Measurements from ENCODE around the gene PDE6A. TPM values are rescaled to one million over a fixed set of nuclear protein-coding genes. Genes with fewer than 3 reads are reported as not detected.

Gene PDE6A
- polyA plus RNA-seq, 2 of the 4 experiments (the other 2 are of a cell fraction), result 0.28 to 0.35 TPM

DNA sequence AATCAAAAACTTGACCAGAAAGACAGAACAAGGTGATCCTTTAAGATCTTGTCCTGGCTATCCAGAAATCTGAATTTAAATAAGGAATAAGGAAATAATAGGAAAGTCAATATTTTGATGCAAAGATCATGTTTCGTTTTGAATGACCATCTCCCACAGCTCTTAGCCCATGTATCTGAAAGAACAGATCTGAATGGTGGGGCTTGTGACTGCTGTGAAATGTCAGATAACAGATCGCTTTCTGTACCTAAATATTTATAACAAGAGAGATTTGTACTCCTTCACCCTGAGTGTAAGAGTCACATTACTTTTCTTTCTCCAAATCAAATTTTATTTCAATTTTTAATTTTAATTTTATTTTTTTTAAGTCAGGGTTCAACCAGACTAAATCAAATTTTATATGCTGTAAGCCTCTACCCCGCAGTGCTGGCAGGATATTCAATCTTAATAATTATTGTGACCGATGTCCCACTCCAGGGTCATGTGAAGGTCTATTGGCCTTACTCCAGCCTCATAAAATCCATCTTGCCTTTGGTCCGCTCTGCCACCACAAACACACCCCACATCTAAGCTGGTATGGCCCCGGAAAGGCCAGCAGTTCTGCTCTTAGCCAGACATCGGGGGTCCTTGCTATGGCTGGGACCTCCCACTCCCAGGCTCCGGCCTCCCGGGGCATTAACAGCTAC lies 9.0 kb upstream of the PDE6A start:
- Histone ChIP-seq H3K9me3 (no peaks in the 10 kb centered on the region), H3K4me1 (peaks cover 20% of the 10 kb centered on the region), H3K4me2 (no peak overlapping the region), H3K4me3 (no peak overlapping the region), H3K27ac (peak overlapping the region; percentile 1 to 61; a peak in 4 of 6 replicates)
- POLR2A ChIA-PET, result no interaction called here
- 76% methylated on average over 6 of the region's 9 CpGs for WGBS (ENCODE audit: missing lambda C conversion rate)
- DNase-seq (ENCODE audit: low read depth in 1 of 2, low spot score in 1 of 2) (no peak), FAIRE-seq (peak; percentile 86), ATAC-seq (no peak)
- TF ChIP-seq SREBF2 (IDR thresholded peaks at IDR 0.05) (no peak), BHLHE40 (IDR thresholded peaks at IDR 0.05; ENCODE audit: low read depth, low read length) (no peak), JUNB (IDR thresholded peaks at IDR 0.05) (no peak), ELK1 (IDR thresholded peaks at IDR 0.05; ENCODE audit: low read depth, low read length) (no peak), KDM5A (IDR thresholded peaks at IDR 0.05) (no peak), NR3C1 (IDR thresholded peaks at IDR 0.05) (no peak)
- TF ChIP-seq, protein P1, sequence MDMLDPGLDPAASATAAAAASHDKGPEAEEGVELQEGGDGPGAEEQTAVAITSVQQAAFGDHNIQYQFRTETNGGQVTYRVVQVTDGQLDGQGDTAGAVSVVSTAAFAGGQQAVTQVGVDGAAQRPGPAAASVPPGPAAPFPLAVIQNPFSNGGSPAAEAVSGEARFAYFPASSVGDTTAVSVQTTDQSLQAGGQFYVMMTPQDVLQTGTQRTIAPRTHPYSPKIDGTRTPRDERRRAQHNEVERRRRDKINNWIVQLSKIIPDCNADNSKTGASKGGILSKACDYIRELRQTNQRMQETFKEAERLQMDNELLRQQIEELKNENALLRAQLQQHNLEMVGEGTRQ (IDR thresholded peaks at IDR 0.05), result no peak
- CTCF ChIA-PET, result interaction anchor here (0.7 to 13.7 kb wide), 3 partner anchors 9 to 101 kb away, joined by 3 to 386 read pairs (median 4); no protein-coding TSS in a partner anchor

DNA sequence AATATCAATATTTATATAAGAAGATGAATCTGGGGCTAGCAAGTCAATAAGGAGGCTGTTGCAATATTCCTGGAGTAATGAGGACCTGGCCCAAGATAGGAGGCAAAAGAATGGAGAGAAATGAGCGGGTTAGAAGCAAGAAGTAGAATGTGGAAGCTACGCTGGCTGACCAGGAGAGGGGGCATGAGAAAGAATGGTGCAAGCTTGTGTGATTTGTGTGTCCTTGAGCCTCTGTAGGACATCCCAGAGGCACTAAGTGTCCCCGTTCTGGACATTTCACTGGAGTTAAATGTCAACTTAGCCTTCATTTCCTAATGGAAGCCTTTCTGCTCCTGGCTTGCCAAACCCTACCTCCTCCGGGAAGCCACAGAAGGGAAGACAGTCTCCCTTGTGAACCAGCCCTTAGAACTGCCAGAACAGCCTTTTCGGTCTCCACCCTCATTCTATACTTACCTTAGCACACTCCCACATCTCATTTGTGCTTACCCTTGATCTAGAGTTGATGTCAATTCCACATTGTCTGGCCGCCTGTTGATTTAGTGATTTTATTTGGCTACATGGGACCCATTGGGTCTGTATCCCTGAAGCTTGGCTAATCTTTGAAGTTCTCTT lies 6.7 kb upstream of the PDE6A start:
- FAIRE-seq (peak; percentile 56), DNase-seq (ENCODE audit: low read depth in 1 of 2, low spot score in 1 of 2) (peak in 1 of 2 experiments; percentile 22), ATAC-seq (peak in 1 of 2 experiments; percentile 75; a peak in 3 of 6 replicates)
- Histone ChIP-seq H3K9me3 (no peaks in the 10 kb centered on the region), H3K4me3 (no peak overlapping the region), H3K4me1 (no peaks in the 10 kb centered on the region; the same call in 1 of the 3 replicates), H3K27ac (peak overlapping the region; percentile 25 to 49; a peak in 3 of 6 replicates), H3K4me2 (no peak overlapping the region)
- WGBS (ENCODE audit: missing lambda C conversion rate), result 80% methylated on average over 6 of the region's 6 CpGs
- TF ChIP-seq EHMT2 (IDR thresholded peaks at IDR 0.05; ENCODE audit: low read depth), result no peak
- no peak for TF ChIP-seq ESRRA (IDR thresholded peaks at IDR 0.05; ENCODE audit: borderline replicate concordance, low read length)
- no peak for TF ChIP-seq SREBF2 (IDR thresholded peaks at IDR 0.05)
- CTCF ChIA-PET, result interaction anchor here (1.0 to 3.3 kb wide), 8 partner anchors 11 to 117 kb away, joined by 3 to 15 read pairs (median 4); no protein-coding TSS in a partner anchor
- POLR2A ChIA-PET, result no interaction called here

DNA sequence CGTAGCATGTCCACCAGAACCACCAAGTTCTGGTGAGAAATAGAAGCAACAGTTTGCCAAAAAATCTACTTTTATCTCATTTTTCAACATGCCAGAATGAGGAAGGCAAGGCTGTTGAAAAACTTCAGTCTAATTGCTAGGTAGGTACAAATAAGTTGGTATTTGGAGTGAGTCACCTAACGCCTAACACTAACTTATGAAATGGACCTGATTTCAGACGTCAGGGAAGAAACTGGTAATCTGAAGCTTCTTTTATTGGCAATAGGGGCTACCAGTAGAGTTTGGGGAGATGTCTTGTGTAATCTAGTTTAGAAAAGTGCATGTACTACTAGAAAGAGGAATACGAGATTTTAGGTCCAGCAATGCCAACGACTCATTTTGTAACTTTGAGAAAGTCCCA lies 4.4 kb upstream of the PDE6A start:
- CTCF ChIA-PET, result interaction anchor here (1.0 to 2.6 kb wide), 3 partner anchors 8 to 96 kb away, joined by 3 to 17 read pairs (median 11); no protein-coding TSS in a partner anchor
- WGBS (ENCODE audit: missing lambda C conversion rate), result 79% methylated on average over 5 of the region's 5 CpGs
- TF ChIP-seq FOSL2 (IDR thresholded peaks at IDR 0.05) (no peak), FOSL2 (CRISPR knock-in tag; IDR thresholded peaks at IDR 0.05) (0 out of 2 replicates have a peak, but pooled peaks have one; percentile 9)
- TF ChIP-seq, protein P2, sequence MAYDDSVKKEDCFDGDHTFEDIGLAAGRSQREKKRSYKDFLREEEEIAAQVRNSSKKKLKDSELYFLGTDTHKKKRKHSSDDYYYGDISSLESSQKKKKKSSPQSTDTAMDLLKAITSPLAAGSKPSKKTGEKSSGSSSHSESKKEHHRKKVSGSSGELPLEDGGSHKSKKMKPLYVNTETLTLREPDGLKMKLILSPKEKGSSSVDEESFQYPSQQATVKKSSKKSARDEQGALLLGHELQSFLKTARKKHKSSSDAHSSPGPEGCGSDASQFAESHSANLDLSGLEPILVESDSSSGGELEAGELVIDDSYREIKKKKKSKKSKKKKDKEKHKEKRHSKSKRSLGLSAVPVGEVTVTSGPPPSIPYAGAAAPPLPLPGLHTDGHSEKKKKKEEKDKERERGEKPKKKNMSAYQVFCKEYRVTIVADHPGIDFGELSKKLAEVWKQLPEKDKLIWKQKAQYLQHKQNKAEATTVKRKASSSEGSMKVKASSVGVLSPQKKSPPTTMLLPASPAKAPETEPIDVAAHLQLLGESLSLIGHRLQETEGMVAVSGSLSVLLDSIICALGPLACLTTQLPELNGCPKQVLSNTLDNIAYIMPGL (CRISPR knock-in tag; IDR thresholded peaks at IDR 0.05; ENCODE audit: borderline replicate concordance), result no peak
- no peak overlapping the region for H3K4me2 ChIP-seq
- no peaks in the 10 kb centered on the region for H3K9me3 ChIP-seq
- no peak overlapping the region for H3K4me3 ChIP-seq
- POLR2A ChIA-PET, result interaction anchor here (1.1 kb wide), 1 partner anchor 11 kb away, joined by 3 read pairs; no protein-coding TSS in a partner anchor
- peaks cover 3% of the 10 kb centered on the region; the same call in 2 of the 3 replicates for H3K4me1 ChIP-seq
- ATAC-seq (no peak), FAIRE-seq (no peak), DNase-seq (ENCODE audit: low read depth in 1 of 2, low spot score in 1 of 2) (no peak)
- H3K27ac ChIP-seq, result 0 out of 6 replicates have a peak overlapping the region, but pooled peaks of 1 of the 2 experiments have one; percentile 23

DNA sequence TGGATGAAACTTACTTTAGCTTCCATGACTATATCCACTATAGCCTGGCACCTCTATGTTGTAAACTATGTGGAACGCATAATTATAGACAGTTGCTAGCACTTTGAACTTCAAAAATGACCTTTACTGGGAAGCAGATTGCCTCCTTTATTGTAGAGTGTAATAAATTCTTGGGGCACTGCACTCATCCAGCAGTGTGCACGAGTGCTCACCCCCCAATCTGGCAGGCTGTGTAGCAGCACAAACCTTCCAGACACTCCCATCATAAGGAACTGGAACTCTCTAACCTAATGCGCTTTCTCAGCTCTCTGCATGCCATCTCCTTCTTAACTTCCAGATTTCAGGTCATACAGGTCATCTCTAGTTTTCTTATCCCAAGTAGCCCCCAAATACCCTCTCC lies 1.5 kb upstream of the PDE6A start:
- CTCF ChIA-PET, result interaction anchor here (1.1 to 5.0 kb wide), 6 partner anchors 12 to 94 kb away, joined by 3 to 54 read pairs (median 3); partner anchors contain the start of gene SLC26A2
- H3K4me3 ChIP-seq, result no peak overlapping the region
- H3K27ac ChIP-seq, result peak overlapping the region; percentile 12 to 32; a peak in 3 of 6 replicates
- ATAC-seq (no peak), DNase-seq (ENCODE audit: low read depth in 1 of 2, low spot score in 1 of 2) (no peak), FAIRE-seq (no peak)
- no peaks in the 10 kb centered on the region for H3K9me3 ChIP-seq
- peaks cover 23% of the 10 kb centered on the region for H3K4me1 ChIP-seq
- TF ChIP-seq ZC3H11A (IDR thresholded peaks at IDR 0.05) (no peak), CTCF (IDR thresholded peaks at IDR 0.05) (no peak), NR3C1 (IDR thresholded peaks at IDR 0.05) (no peak), ZNF302 (CRISPR knock-in tag; IDR thresholded peaks at IDR 0.05) (no peak), FOSB (CRISPR knock-in tag; IDR thresholded peaks at IDR 0.05) (no peak), FOSL2 (IDR thresholded peaks at IDR 0.05) (no peak), FOSL2 (CRISPR knock-in tag; IDR thresholded peaks at IDR 0.05) (no peak), GATA3 (IDR thresholded peaks at IDR 0.05; ENCODE audit: borderline replicate concordance) (no peak), ZFP36 (IDR thresholded peaks at IDR 0.05; ENCODE audit: borderline replicate concordance, partially characterized antibody) (no peak), EHMT2 (IDR thresholded peaks at IDR 0.05; ENCODE audit: low read depth) (no peak), CHD2 (IDR thresholded peaks at IDR 0.05; ENCODE audit: low read length, partially characterized antibody) (no peak), RCOR1 (IDR thresholded peaks at IDR 0.05; ENCODE audit: low read depth, low read length) (no peak)
- TF ChIP-seq, protein P3, sequence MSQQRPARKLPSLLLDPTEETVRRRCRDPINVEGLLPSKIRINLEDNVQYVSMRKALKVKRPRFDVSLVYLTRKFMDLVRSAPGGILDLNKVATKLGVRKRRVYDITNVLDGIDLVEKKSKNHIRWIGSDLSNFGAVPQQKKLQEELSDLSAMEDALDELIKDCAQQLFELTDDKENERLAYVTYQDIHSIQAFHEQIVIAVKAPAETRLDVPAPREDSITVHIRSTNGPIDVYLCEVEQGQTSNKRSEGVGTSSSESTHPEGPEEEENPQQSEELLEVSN (IDR thresholded peaks at IDR 0.05; ENCODE audit: borderline replicate concordance, low read depth), result no peak
- H3K4me2 ChIP-seq, result no peak overlapping the region
- 80% methylated on average over 3 of the region's 3 CpGs for WGBS (ENCODE audit: missing lambda C conversion rate)
- POLR2A ChIA-PET, result interaction anchor here (1.2 kb wide), 1 partner anchor 14 kb away, joined by 4 read pairs; the partner anchor contains the start of gene SLC26A2

Measured in A549 (cell line).